Measurements from ENCODE around the gene SLC35F2. TPM values are rescaled to one million over a fixed set of nuclear protein-coding genes. Genes with fewer than 3 reads are reported as not detected.
"Not testable (repeated sequence)": the region's sequence is repeated elsewhere in the genome, so short reads cannot be mapped to it uniquely, and the experiment has no call there.

The SLC35F2 gene
- total RNA-seq, 1 experiment from 2014 or later = 7.9 TPM

- Histone ChIP-seq H3K9me3 (replicated peaks) (no peaks in the 10 kb centered on the region), H3K27me3 (replicated peaks) (no peaks in the 10 kb centered on the region), H3K27ac (no peak overlapping the region), H3K4me3 (no peak overlapping the region), H3K36me3 (no peaks in the 10 kb centered on the region), H3K4me1 (replicated peaks) (0 out of 2 replicates have a peak, but pooled peaks cover 4% of the 10 kb centered on the region)
- DNase-seq (ENCODE audit: low read depth in 1 of 2, low spot score in 2 of 2) = peak in 1 of 2 experiments; percentile 5
Measured at GRCh38 chr11:107791343-107792048, 67.1 kb downstream of the SLC35F2 start.

- DNase-seq (ENCODE audit: low read depth in 1 of 2, low spot score in 2 of 2) = no peak
- H3K4me3 ChIP-seq = no peak overlapping the region
- H3K36me3 ChIP-seq = no peaks in the 10 kb centered on the region
- H3K9me3 ChIP-seq (replicated peaks) = no peaks in the 10 kb centered on the region
- 0 out of 2 replicates have a peak, but pooled peaks cover 4% of the 10 kb centered on the region for H3K4me1 ChIP-seq (replicated peaks)
- H3K27me3 ChIP-seq (replicated peaks) = no peaks in the 10 kb centered on the region
- H3K27ac ChIP-seq = no peak overlapping the region
Measured at GRCh38 chr11:107789767-107790166, 68.8 kb downstream of the SLC35F2 start.

- DNase-seq (ENCODE audit: low read depth in 1 of 2, low spot score in 2 of 2) = no peak
- Histone ChIP-seq H3K9me3 (replicated peaks) (no peaks in the 10 kb centered on the region), H3K27me3 (replicated peaks) (no peaks in the 10 kb centered on the region), H3K4me3 (no peak overlapping the region), H3K4me1 (replicated peaks) (0 out of 2 replicates have a peak, but pooled peaks cover 4% of the 10 kb centered on the region), H3K36me3 (no peaks in the 10 kb centered on the region), H3K27ac (no peak overlapping the region)
Measured at GRCh38 chr11:107787733-107788132, 70.9 kb downstream of the SLC35F2 start.

GRCh38 chr11:107785401-107785800, 73.2 kb downstream of the SLC35F2 start:
- H3K27ac ChIP-seq = no peak overlapping the region
- H3K36me3 ChIP-seq = no peaks in the 10 kb centered on the region
- no peaks in the 10 kb centered on the region for H3K9me3 ChIP-seq (replicated peaks)
- H3K4me1 ChIP-seq (replicated peaks) = no peaks in the 10 kb centered on the region
- H3K27me3 ChIP-seq (replicated peaks) = no peaks in the 10 kb centered on the region
- H3K4me3 ChIP-seq = no peak overlapping the region
- DNase-seq (ENCODE audit: low read depth in 1 of 2, low spot score in 2 of 2) = no peak

GRCh38 chr11:107783121-107783520, 75.5 kb downstream of the SLC35F2 start:
- no peaks in the 10 kb centered on the region for H3K4me1 ChIP-seq (replicated peaks)
- H3K27me3 ChIP-seq (replicated peaks) = no peaks in the 10 kb centered on the region
- H3K36me3 ChIP-seq = no peaks in the 10 kb centered on the region
- H3K27ac ChIP-seq = no peak overlapping the region
- no peak for DNase-seq (ENCODE audit: low read depth in 1 of 2, low spot score in 2 of 2)
- no peak overlapping the region for H3K4me3 ChIP-seq
- H3K9me3 ChIP-seq (replicated peaks) = no peaks in the 10 kb centered on the region

GRCh38 chr11:107780775-107781174, 77.8 kb downstream of the SLC35F2 start:
- Histone ChIP-seq H3K4me1 (replicated peaks) (no peaks in the 10 kb centered on the region), H3K4me3 (no peak overlapping the region), H3K9me3 (replicated peaks) (no peaks in the 10 kb centered on the region), H3K36me3 (no peaks in the 10 kb centered on the region), H3K27ac (no peak overlapping the region), H3K27me3 (replicated peaks) (no peaks in the 10 kb centered on the region)
- no peak for DNase-seq (ENCODE audit: low read depth in 1 of 2, low spot score in 2 of 2)

- H3K27me3 ChIP-seq (replicated peaks) = no peaks in the 10 kb centered on the region
- H3K4me3 ChIP-seq = no peak overlapping the region
- DNase-seq (ENCODE audit: low read depth in 1 of 2, low spot score in 2 of 2) = no peak
- H3K36me3 ChIP-seq = no peaks in the 10 kb centered on the region
- no peaks in the 10 kb centered on the region for H3K9me3 ChIP-seq (replicated peaks)
- no peak overlapping the region for H3K27ac ChIP-seq
- no peaks in the 10 kb centered on the region for H3K4me1 ChIP-seq (replicated peaks)
Measured at GRCh38 chr11:107780136-107780535, 78.5 kb downstream of the SLC35F2 start.

GRCh38 chr11:107778839-107779517, 79.6 kb downstream of the SLC35F2 start:
- DNase-seq (ENCODE audit: low read depth in 1 of 2, low spot score in 2 of 2) = no peak
- H3K36me3 ChIP-seq = no peaks in the 10 kb centered on the region
- H3K4me1 ChIP-seq (replicated peaks) = no peaks in the 10 kb centered on the region
- no peak overlapping the region for H3K27ac ChIP-seq
- no peaks in the 10 kb centered on the region for H3K27me3 ChIP-seq (replicated peaks)
- no peak overlapping the region for H3K4me3 ChIP-seq
- no peaks in the 10 kb centered on the region for H3K9me3 ChIP-seq (replicated peaks)

- Histone ChIP-seq H3K27ac (no peak overlapping the region), H3K9me3 (replicated peaks) (no peaks in the 10 kb centered on the region), H3K4me3 (no peak overlapping the region), H3K36me3 (no peaks in the 10 kb centered on the region), H3K27me3 (replicated peaks) (no peaks in the 10 kb centered on the region), H3K4me1 (replicated peaks) (no peaks in the 10 kb centered on the region)
- no peak for DNase-seq (ENCODE audit: low read depth in 1 of 2, low spot score in 2 of 2)
Measured at GRCh38 chr11:107777110-107777509, 81.5 kb downstream of the SLC35F2 start.

GRCh38 chr11:107776062-107776461, 82.5 kb downstream of the SLC35F2 start:
- H3K4me3 ChIP-seq = no peak overlapping the region
- DNase-seq (ENCODE audit: low read depth in 1 of 2, low spot score in 2 of 2) = no peak
- no peak overlapping the region for H3K27ac ChIP-seq
- H3K27me3 ChIP-seq (replicated peaks) = no peaks in the 10 kb centered on the region
- H3K9me3 ChIP-seq (replicated peaks) = no peaks in the 10 kb centered on the region
- no peaks in the 10 kb centered on the region; the same call in 1 of the 2 replicates for H3K4me1 ChIP-seq (replicated peaks)
- H3K36me3 ChIP-seq = no peaks in the 10 kb centered on the region

GRCh38 chr11:107770551-107770951, 88.0 kb downstream of the SLC35F2 start:
- no peaks in the 10 kb centered on the region for H3K36me3 ChIP-seq
- DNase-seq (ENCODE audit: low read depth in 1 of 2, low spot score in 2 of 2) = peak; percentile 52 to 57
- H3K4me3 ChIP-seq = no peak overlapping the region

GRCh38 chr11:107769189-107769588, 89.4 kb downstream of the SLC35F2 start:
- no peaks in the 10 kb centered on the region for H3K27me3 ChIP-seq (replicated peaks)
- no peak overlapping the region for H3K4me3 ChIP-seq
- peak overlapping the region; percentile 39 for H3K27ac ChIP-seq
- no peaks in the 10 kb centered on the region for H3K36me3 ChIP-seq
- DNase-seq (ENCODE audit: low read depth in 1 of 2, low spot score in 2 of 2) = peak; percentile 43 to 47
- peaks cover 22% of the 10 kb centered on the region for H3K4me1 ChIP-seq (replicated peaks)
- H3K9me3 ChIP-seq (replicated peaks) = no peaks in the 10 kb centered on the region

More at GRCh38 chr11:107770551-107770951, 88.0 kb downstream of the SLC35F2 start:
- Histone ChIP-seq H3K27me3 (replicated peaks) (no peaks in the 10 kb centered on the region), H3K4me1 (replicated peaks) (peaks cover 22% of the 10 kb centered on the region), H3K9me3 (replicated peaks) (no peaks in the 10 kb centered on the region), H3K27ac (peak overlapping the region; percentile 65)

- not testable (repeated sequence) for H3K27me3 ChIP-seq (replicated peaks); H3K36me3 ChIP-seq; H3K27ac ChIP-seq; H3K4me1 ChIP-seq (replicated peaks); H3K9me3 ChIP-seq (replicated peaks); H3K4me3 ChIP-seq; DNase-seq (ENCODE audit: low read depth in 1 of 2, low spot score in 2 of 2)
Measured at GRCh38 chr11:107758719-107759355, 99.8 kb downstream of the SLC35F2 start.

- H3K9me3 ChIP-seq (replicated peaks) = no peaks in the 10 kb centered on the region
- no peaks in the 10 kb centered on the region for H3K36me3 ChIP-seq
- H3K4me1 ChIP-seq (replicated peaks) = no peaks in the 10 kb centered on the region
- H3K27me3 ChIP-seq (replicated peaks) = no peaks in the 10 kb centered on the region
- no peak overlapping the region for H3K4me3 ChIP-seq
- no peak overlapping the region for H3K27ac ChIP-seq
- DNase-seq (ENCODE audit: low read depth in 1 of 2, low spot score in 2 of 2) = no peak
Measured at GRCh38 chr11:107757661-107758060, 100.9 kb downstream of the SLC35F2 start.
